ENCODE measurements around the gene PIK3CD. TPM values are rescaled to one million over a fixed set of nuclear protein-coding genes. Genes with fewer than 3 reads are reported as not detected.

PIK3CD gene
- total and polyA plus RNA-seq, 4 donors: 1.8 to 11.3 (median 3.4) TPM

- TF ChIP-seq, protein P1, sequence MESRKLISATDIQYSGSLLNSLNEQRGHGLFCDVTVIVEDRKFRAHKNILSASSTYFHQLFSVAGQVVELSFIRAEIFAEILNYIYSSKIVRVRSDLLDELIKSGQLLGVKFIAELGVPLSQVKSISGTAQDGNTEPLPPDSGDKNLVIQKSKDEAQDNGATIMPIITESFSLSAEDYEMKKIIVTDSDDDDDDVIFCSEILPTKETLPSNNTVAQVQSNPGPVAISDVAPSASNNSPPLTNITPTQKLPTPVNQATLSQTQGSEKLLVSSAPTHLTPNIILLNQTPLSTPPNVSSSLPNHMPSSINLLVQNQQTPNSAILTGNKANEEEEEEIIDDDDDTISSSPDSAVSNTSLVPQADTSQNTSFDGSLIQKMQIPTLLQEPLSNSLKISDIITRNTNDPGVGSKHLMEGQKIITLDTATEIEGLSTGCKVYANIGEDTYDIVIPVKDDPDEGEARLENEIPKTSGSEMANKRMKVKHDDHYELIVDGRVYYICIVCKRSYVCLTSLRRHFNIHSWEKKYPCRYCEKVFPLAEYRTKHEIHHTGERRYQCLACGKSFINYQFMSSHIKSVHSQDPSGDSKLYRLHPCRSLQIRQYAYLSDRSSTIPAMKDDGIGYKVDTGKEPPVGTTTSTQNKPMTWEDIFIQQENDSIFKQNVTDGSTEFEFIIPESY (IDR thresholded peaks at IDR 0.05): no peak
- TF ChIP-seq FOXA1 (IDR thresholded peaks at IDR 0.05) (no peak), SP1 (IDR thresholded peaks at IDR 0.05) (no peak), EGR1 (IDR thresholded peaks at IDR 0.05; ENCODE audit: low read depth in 2 of 2) (no peak), TAF1 (conservative IDR thresholded peaks at IDR 0.05) (no peak), RXRA (IDR thresholded peaks at IDR 0.05) (no peak), JUND (IDR thresholded peaks at IDR 0.05) (no peak), RAD21 (IDR thresholded peaks at IDR 0.05) (no peak), HNF4G (IDR thresholded peaks at IDR 0.05) (no peak), ATF3 (IDR thresholded peaks at IDR 0.05) (no peak)
These were observed 78.8 kb downstream of the PIK3CD start (continued) for GRCh38 chr1:9730096-9730901.

DNA sequence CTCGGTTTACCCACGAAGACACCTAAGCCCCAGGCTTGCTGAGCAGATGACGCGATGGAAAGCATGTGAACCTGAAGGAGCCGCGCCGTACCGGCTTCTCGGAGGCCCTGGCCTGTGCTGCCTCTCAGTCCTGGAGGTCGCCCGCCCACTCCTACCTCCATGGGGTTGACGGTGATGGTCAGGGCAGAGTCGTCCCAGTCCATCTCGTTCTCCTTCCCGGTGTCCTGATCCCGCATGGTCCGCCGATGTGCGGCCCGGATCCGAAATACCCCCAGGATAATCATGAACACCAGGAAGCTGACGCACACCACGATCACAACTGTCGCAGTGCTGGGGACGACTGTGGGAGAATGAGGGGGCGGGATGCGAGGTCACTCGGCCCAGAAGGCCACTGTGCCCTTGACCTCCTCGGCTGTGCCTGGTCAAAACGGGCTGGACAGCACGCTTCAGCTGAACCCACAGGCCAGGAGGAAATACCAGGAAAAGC, 79.6 kb downstream of the PIK3CD start:
- Histone ChIP-seq H3K4me1 (ENCODE audit: control insufficient read depth in 4 of 4, insufficient read depth in 4 of 4, low read length in 3 of 4) (peaks cover 0 to 5% (median 1%) of the 10 kb centered on the region in 4 donors), H3K36me3 (ENCODE audit: control insufficient read depth in 4 of 4, insufficient read depth in 3 of 4, low read depth in 1 of 4, low read length in 3 of 4) (peaks cover 0 to 16% (median 10%) of the 10 kb centered on the region in 4 donors), H3K9me3 (ENCODE audit: control insufficient read depth in 4 of 4, low read length in 3 of 4) (no peaks in the 10 kb centered on the region), H3K27me3 (ENCODE audit: control insufficient read depth in 4 of 4, insufficient read depth in 4 of 4, low read length in 3 of 4) (no peaks in the 10 kb centered on the region), H3K4me3 (ENCODE audit: low read depth in 1 of 3, low read length in 3 of 3) (no peak overlapping the region), H3K27ac (ENCODE audit: low read depth in 1 of 2, low read length in 2 of 2) (no peak overlapping the region), H3K9ac (ENCODE audit: low read depth in 1 of 2, low read length in 2 of 2) (no peak overlapping the region)
- TF ChIP-seq, protein P1 (IDR thresholded peaks at IDR 0.05): no peak
- TF ChIP-seq ATF3 (IDR thresholded peaks at IDR 0.05) (no peak), RXRA (IDR thresholded peaks at IDR 0.05) (no peak)
- no peak for DNase-seq (ENCODE audit: low spot score)
- WGBS: 95% methylated on average over 31 of the region's 31 CpGs

DNA sequence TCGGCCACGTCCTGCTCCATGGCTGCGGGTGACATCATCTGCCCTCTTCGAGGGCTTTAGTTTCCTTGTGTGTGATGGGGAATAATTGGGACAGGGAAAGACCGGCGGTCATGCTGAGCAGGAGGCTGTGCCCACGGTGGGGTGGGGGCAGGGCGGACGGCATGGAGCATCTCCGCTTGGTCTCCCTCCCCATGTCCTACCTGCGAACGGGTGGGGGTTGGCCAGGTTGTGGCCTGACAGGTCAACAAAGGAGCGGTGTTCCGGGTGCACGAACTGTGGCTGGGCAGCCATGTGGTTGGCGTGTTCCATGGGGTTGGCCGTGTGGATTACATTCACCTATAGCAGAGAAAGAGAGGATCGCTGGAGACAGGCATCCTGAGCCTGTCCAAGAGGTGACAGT, 80.0 kb downstream of the PIK3CD start:
- TF ChIP-seq MAX (IDR thresholded peaks at IDR 0.05): no peak
- TF ChIP-seq RAD21 (IDR thresholded peaks at IDR 0.05): no peak
- TF ChIP-seq SP1 (IDR thresholded peaks at IDR 0.05): no peak
- TF ChIP-seq ATF3 (IDR thresholded peaks at IDR 0.05): no peak
- TF ChIP-seq GABPA (IDR thresholded peaks at IDR 0.05 in 1 of 2, conservative IDR thresholded peaks at IDR 0.05 in 1 of 2): no peak
- no peak for TF ChIP-seq REST (IDR thresholded peaks at IDR 0.05)
- no peak for TF ChIP-seq HNF4G (IDR thresholded peaks at IDR 0.05)
- no peak for TF ChIP-seq TAF1 (conservative IDR thresholded peaks at IDR 0.05)
- no peak for TF ChIP-seq FOXA1 (IDR thresholded peaks at IDR 0.05)
- TF ChIP-seq, protein P1 (IDR thresholded peaks at IDR 0.05): no peak
- TF ChIP-seq YY1 (IDR thresholded peaks at IDR 0.05): no peak
- no peak for TF ChIP-seq JUND (IDR thresholded peaks at IDR 0.05)
- no peak for TF ChIP-seq NR2F2 (IDR thresholded peaks at IDR 0.05)
- Histone ChIP-seq H3K27ac (ENCODE audit: low read depth in 1 of 2, low read length in 2 of 2) (no peak overlapping the region), H3K9ac (ENCODE audit: low read depth in 1 of 2, low read length in 2 of 2) (no peak overlapping the region), H3K27me3 (ENCODE audit: control insufficient read depth in 4 of 4, insufficient read depth in 4 of 4, low read length in 3 of 4) (no peaks in the 10 kb centered on the region), H3K9me3 (ENCODE audit: control insufficient read depth in 4 of 4, low read length in 3 of 4) (no peaks in the 10 kb centered on the region), H3K4me3 (ENCODE audit: low read depth in 1 of 3, low read length in 3 of 3) (no peak overlapping the region), H3K4me1 (ENCODE audit: control insufficient read depth in 4 of 4, insufficient read depth in 4 of 4, low read length in 3 of 4) (peaks cover 0 to 5% (median 1%) of the 10 kb centered on the region in 4 donors), H3K36me3 (ENCODE audit: control insufficient read depth in 4 of 4, insufficient read depth in 3 of 4, low read depth in 1 of 4, low read length in 3 of 4) (peaks cover 0 to 16% (median 10%) of the 10 kb centered on the region in 4 donors)
- 96% methylated on average over 18 of the region's 18 CpGs for WGBS
- no peak for DNase-seq (ENCODE audit: low spot score)

All from liver (tissue), 9 donors.